Measurements from ENCODE around the gene BBX. TPM values are rescaled to one million over a fixed set of nuclear protein-coding genes. Genes with fewer than 3 reads are reported as not detected.

Gene BBX
- polyA plus RNA-seq, 1 donor: 32.0 TPM

DNA sequence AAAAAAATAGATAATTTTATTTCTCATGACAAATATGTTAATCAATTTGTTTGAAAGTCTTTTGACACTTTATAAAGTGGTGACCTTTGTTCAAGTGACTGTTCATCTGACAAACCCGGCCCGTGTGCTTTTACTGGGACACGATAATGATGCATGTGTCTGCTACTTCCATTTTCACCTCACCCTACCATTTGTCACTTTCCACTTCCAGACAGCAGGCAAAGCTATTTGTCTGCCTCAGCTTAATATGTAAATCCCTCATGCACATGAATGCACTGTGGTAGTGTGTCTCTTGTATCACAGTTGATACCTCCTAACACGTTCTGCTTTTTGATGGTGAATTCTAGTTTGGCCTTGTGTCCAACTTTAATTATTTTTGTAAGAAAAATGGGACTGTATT is 204.3 kb downstream of the BBX start:
- Histone ChIP-seq H3K27me3 (ENCODE audit: control insufficient read depth, insufficient read depth, low read length) (no peaks in the 10 kb centered on the region), H3K27ac (ENCODE audit: low read length) (no peak overlapping the region), H3K4me1 (ENCODE audit: control insufficient read depth, insufficient read depth, low read length) (no peaks in the 10 kb centered on the region), H3K4me3 (ENCODE audit: low read length) (no peak overlapping the region), H3K36me3 (ENCODE audit: control insufficient read depth, insufficient read depth, low read length) (peaks cover 10% of the 10 kb centered on the region), H3K9me3 (ENCODE audit: control insufficient read depth, low read depth, low read length) (no peaks in the 10 kb centered on the region)
- no peak for DNase-seq
- WGBS (ENCODE audit: insufficient coverage, low lambda C conversion rate): no CpG with 5 or more reads among the region's 4 CpGs

DNA sequence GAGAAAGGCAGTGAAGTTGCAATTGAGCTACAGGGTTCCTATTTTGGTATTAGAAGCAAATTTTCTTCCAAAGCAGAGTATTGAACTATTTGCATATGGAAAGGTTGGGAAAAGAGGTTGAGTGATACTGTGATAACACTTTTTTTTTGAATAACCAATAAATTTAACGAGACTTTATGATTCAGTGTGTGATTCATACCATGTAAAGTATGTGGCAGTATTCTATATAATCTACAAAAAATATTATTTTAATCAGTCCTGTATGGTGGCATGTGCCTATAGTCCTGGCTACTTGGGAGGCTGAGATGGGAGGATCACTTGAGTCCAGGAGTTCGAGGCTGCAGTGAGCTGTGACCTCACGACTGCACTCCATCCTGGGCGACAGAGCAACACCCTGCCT is 206.9 kb downstream of the BBX start:
- H3K9me3 ChIP-seq (ENCODE audit: control insufficient read depth, low read depth, low read length): no peaks in the 10 kb centered on the region
- H3K27ac ChIP-seq (ENCODE audit: low read length): no peak overlapping the region
- no CpG with 5 or more reads among the region's 4 CpGs for WGBS (ENCODE audit: insufficient coverage, low lambda C conversion rate)
- H3K36me3 ChIP-seq (ENCODE audit: control insufficient read depth, insufficient read depth, low read length): peaks cover 15% of the 10 kb centered on the region
- no peaks in the 10 kb centered on the region for H3K27me3 ChIP-seq (ENCODE audit: control insufficient read depth, insufficient read depth, low read length)
- no peak for DNase-seq
- no peaks in the 10 kb centered on the region for H3K4me1 ChIP-seq (ENCODE audit: control insufficient read depth, insufficient read depth, low read length)
- no peak overlapping the region for H3K4me3 ChIP-seq (ENCODE audit: low read length)

DNA sequence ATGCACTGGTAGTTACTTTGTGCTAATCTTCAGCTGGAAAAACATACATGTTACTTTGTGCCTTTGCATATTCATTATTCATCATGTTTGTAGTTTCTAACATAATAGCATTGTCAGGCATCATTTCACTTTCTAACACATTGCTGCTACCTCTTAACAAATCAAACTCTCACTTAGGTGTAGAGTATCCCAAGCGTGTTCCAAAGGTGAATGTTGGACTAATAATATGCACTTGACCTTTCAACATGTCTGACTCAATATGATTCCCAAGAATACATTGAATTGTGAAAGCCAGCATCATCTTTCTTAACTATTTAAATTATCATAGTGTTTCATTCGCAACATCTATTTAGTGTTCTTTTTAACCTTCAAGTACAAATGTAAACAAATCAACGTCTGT is 211.6 kb downstream of the BBX start:
- Histone ChIP-seq H3K9me3 (ENCODE audit: control insufficient read depth, low read depth, low read length) (no peaks in the 10 kb centered on the region), H3K36me3 (ENCODE audit: control insufficient read depth, insufficient read depth, low read length) (peaks cover 11% of the 10 kb centered on the region), H3K4me1 (ENCODE audit: control insufficient read depth, insufficient read depth, low read length) (no peaks in the 10 kb centered on the region), H3K27me3 (ENCODE audit: control insufficient read depth, insufficient read depth, low read length) (no peaks in the 10 kb centered on the region), H3K4me3 (ENCODE audit: low read length) (no peak overlapping the region), H3K27ac (ENCODE audit: low read length) (no peak overlapping the region)
- 90% methylated on average over 2 of the region's 3 CpGs for WGBS (ENCODE audit: insufficient coverage, low lambda C conversion rate)
- DNase-seq: no peak

DNA sequence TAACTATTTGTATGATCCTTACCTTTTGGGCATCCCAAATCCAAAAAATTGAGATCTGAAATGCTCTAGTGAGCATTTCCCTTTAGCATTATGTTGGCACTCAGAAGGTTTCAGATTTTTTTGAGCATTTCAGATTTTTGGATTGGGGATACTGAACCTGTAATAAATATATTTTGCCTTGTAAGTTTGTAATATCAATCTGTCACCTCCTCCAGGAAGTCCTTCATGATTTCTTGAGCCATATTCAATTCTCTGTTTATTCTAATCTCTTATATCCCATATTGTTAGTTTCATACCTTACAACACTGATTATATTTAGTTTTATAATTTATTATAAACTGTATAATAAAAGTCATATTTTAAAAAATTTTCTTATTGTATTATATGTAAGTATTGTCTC is 215.2 kb downstream of the BBX start:
- Histone ChIP-seq H3K27me3 (ENCODE audit: control insufficient read depth, insufficient read depth, low read length) (no peaks in the 10 kb centered on the region), H3K27ac (ENCODE audit: low read length) (no peak overlapping the region), H3K9me3 (ENCODE audit: control insufficient read depth, low read depth, low read length) (no peaks in the 10 kb centered on the region), H3K4me3 (ENCODE audit: low read length) (no peak overlapping the region), H3K36me3 (ENCODE audit: control insufficient read depth, insufficient read depth, low read length) (peaks cover 7% of the 10 kb centered on the region), H3K4me1 (ENCODE audit: control insufficient read depth, insufficient read depth, low read length) (no peaks in the 10 kb centered on the region)
- no peak for DNase-seq

DNA sequence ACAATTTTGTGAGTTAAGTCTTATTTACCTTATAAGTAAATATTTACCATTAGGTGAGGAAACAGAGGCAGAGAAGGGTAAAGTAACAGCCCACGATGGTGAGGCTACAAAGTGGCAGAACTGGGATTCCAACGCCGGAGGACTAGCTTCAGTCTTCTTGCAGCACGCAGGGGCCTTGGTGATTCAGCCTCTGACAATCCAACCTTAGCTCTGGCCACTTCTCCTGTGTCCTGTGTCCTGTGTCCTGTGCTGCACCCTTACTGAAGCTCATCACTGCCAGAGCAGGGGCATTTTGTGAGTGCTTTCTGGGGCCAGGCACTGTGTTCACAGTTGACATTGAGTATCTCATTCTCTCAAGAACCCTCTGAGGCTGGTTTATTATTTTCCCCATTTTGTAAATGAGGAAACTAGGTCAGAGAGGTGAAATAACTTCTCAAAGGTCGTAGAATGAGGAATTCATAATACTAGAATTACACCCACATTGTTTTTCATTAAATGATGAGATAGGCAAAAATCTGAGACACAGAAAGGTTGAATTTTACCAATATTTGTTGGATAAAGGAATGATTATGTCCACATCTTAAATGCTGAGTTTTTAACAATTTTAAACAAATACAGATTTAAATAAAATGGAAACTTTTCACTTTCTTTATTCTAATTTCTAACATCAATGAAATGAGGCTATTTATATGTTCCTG is 215.9 kb downstream of the BBX start:
- H3K27ac ChIP-seq (ENCODE audit: low read length): no peak overlapping the region
- 100% methylated on average over 1 of the region's 5 CpGs for WGBS (ENCODE audit: insufficient coverage, low lambda C conversion rate)
- peaks cover 3% of the 10 kb centered on the region for H3K36me3 ChIP-seq (ENCODE audit: control insufficient read depth, insufficient read depth, low read length)
- no peaks in the 10 kb centered on the region for H3K9me3 ChIP-seq (ENCODE audit: control insufficient read depth, low read depth, low read length)
- no peaks in the 10 kb centered on the region for H3K4me1 ChIP-seq (ENCODE audit: control insufficient read depth, insufficient read depth, low read length)
- DNase-seq: no peak
- no peaks in the 10 kb centered on the region for H3K27me3 ChIP-seq (ENCODE audit: control insufficient read depth, insufficient read depth, low read length)
- no peak overlapping the region for H3K4me3 ChIP-seq (ENCODE audit: low read length)

DNA sequence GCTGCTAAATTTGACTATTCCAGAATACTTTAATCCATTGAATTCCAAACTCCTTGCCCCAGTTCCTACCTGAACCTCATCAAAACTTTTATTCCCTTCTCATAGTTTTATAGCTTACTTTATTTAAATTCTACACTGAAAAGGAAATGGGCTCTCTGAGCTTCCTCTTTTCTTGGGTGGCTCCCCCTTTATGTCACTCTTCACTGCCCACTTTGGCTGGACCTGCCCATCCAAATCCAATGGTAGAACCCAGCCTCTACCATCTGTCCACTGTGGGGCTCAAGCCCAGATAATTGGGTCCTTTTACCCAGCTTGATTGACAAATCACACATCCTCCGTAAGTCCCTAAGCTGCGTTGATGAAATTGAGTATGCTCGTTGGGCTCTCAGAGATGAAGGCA is 216.5 kb downstream of the BBX start:
- no peaks in the 10 kb centered on the region for H3K4me1 ChIP-seq (ENCODE audit: control insufficient read depth, insufficient read depth, low read length)
- H3K9me3 ChIP-seq (ENCODE audit: control insufficient read depth, low read depth, low read length): no peaks in the 10 kb centered on the region
- peaks cover 3% of the 10 kb centered on the region for H3K36me3 ChIP-seq (ENCODE audit: control insufficient read depth, insufficient read depth, low read length)
- H3K27ac ChIP-seq (ENCODE audit: low read length): no peak overlapping the region
- no peak overlapping the region for H3K4me3 ChIP-seq (ENCODE audit: low read length)
- no peak for DNase-seq
- no peaks in the 10 kb centered on the region for H3K27me3 ChIP-seq (ENCODE audit: control insufficient read depth, insufficient read depth, low read length)
- WGBS (ENCODE audit: insufficient coverage, low lambda C conversion rate): no CpG with 5 or more reads among the region's 3 CpGs

DNA sequence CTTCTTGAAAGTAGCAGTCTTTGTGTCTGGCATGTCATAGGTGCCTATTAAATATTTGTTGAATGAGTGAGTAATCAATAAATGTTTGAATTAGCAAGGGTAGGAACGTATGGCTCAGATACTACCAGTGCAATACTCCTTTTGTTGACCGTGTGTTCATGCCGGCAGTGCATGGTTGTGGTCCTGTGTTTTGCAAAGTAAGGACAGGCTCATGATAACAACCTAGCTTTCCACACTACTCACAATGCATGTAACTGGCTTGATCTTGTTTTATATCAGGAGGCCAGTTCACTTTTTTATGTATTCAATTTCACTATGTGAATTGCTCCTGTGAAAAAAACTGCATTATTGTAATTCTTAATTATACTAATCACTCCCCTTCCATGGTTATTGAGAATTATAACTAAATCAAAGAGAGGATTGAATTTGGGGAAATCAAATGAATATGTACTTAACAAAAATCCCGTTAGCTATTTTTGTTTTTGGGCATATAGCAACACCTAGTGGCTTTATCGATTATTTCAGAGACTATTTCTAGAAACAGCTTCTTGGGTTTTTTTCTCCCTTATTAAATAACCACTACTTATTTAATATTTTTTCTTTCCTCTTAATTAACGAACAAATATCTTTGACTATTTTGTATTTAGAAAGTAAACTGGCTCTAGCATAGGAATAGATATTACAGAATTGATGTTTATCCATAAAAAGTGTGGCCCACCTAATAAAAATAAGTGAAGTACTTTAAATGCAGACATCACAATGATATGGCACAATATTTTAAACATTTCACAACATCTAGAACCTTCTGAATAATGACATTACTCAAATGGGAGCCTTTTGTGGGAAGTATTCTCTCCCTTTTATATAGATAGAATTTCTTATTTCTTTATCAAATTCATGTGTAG is 218.5 kb downstream of the BBX start:
- no peak overlapping the region for H3K4me3 ChIP-seq (ENCODE audit: low read length)
- 100% methylated on average over 1 of the region's 6 CpGs for WGBS (ENCODE audit: insufficient coverage, low lambda C conversion rate)
- H3K27ac ChIP-seq (ENCODE audit: low read length): no peak overlapping the region
- no peaks in the 10 kb centered on the region for H3K9me3 ChIP-seq (ENCODE audit: control insufficient read depth, low read depth, low read length)
- H3K36me3 ChIP-seq (ENCODE audit: control insufficient read depth, insufficient read depth, low read length): peaks cover 7% of the 10 kb centered on the region
- H3K27me3 ChIP-seq (ENCODE audit: control insufficient read depth, insufficient read depth, low read length): no peaks in the 10 kb centered on the region
- no peaks in the 10 kb centered on the region for H3K4me1 ChIP-seq (ENCODE audit: control insufficient read depth, insufficient read depth, low read length)
- no peak for DNase-seq

DNA sequence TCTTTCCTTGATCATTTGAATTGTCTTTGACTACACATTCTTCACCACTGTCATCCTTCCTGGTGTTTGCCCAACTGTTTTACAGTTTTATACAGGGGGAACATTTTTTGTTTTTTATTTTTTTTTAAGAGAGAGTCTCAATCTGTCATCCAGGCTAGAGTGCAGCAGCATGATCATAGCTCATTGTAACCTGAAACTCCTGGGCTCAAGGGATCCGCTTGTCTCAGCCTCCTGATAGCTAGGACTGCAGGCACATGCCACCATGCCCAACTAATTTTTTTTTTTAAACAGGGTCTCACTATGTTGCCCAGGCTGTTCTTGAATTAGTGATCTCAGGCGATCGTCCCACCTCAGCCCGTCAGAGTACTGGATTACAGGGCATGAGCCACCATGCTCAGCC is 222.6 kb downstream of the BBX start:
- no peak for DNase-seq
- Histone ChIP-seq H3K27ac (ENCODE audit: low read length) (no peak overlapping the region), H3K4me1 (ENCODE audit: control insufficient read depth, insufficient read depth, low read length) (no peaks in the 10 kb centered on the region), H3K27me3 (ENCODE audit: control insufficient read depth, insufficient read depth, low read length) (no peaks in the 10 kb centered on the region), H3K9me3 (ENCODE audit: control insufficient read depth, low read depth, low read length) (no peaks in the 10 kb centered on the region), H3K36me3 (ENCODE audit: control insufficient read depth, insufficient read depth, low read length) (peaks cover 11% of the 10 kb centered on the region), H3K4me3 (ENCODE audit: low read length) (no peak overlapping the region)
- WGBS (ENCODE audit: insufficient coverage, low lambda C conversion rate): no CpG with 5 or more reads among the region's 4 CpGs

DNA sequence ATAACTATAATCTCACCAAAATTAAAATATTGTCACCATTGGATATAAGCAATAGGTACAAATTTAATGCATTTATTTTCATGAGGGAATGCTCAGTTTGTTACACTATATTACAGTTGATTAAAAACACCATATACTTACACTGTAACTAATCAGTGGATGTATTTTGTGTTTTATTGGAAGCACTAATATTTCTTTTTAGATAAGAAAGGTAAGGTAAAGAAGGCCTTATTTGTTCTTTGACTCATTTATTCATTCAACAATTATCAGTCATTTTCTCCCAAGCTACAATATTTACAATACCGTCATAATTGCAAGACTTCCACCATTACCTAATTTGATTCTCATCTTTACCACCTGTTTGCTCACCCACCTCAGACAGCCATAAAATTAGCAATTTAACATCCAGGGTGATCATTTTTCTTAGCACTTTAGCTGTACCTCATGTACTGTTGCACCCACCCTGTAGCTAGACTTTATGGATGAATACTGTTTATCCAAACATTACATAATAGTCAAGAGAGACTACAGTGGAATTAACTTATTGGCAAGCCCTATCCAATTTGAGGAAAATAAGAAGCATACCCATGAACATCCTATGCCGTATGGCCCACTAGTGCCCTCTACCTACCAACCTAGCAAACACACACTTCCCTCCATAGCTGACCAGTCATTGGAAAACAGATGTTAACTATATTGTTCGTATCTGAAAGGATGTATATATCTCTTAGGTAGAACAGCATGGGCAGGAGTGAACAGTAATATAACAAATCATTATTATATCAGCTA is 229.6 kb downstream of the BBX start:
- Histone ChIP-seq H3K9me3 (ENCODE audit: control insufficient read depth, low read depth, low read length) (no peaks in the 10 kb centered on the region), H3K4me1 (ENCODE audit: control insufficient read depth, insufficient read depth, low read length) (no peaks in the 10 kb centered on the region), H3K36me3 (ENCODE audit: control insufficient read depth, insufficient read depth, low read length) (peaks cover 6% of the 10 kb centered on the region), H3K27me3 (ENCODE audit: control insufficient read depth, insufficient read depth, low read length) (no peaks in the 10 kb centered on the region), H3K4me3 (ENCODE audit: low read length) (no peak overlapping the region), H3K27ac (ENCODE audit: low read length) (no peak overlapping the region)
- 38% methylated on average over 2 of the region's 3 CpGs for WGBS (ENCODE audit: insufficient coverage, low lambda C conversion rate)
- DNase-seq: peak; percentile 26 to 28

DNA sequence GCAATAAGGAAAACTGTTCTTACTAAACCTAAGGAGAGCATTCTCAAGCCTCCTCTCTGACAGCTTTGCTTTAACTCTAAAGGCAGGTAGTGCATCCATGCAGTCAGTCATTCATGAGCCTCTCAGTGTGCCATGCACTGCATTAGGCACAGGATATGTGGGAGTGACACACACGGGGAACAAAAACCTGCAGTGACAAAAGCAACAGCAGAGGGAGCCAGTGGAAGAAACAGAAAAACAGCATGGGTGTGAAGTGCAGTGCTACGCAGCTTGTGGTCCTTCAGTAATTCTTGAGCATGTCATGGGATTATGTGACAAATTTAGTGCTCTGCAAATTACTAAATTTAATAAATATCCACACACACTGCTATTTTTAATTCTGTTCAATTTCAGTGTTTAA is 230.7 kb downstream of the BBX start:
- peaks cover 11% of the 10 kb centered on the region for H3K36me3 ChIP-seq (ENCODE audit: control insufficient read depth, insufficient read depth, low read length)
- peak; percentile 11 to 46 for DNase-seq
- no peak overlapping the region for H3K4me3 ChIP-seq (ENCODE audit: low read length)
- no peak overlapping the region for H3K27ac ChIP-seq (ENCODE audit: low read length)
- no peaks in the 10 kb centered on the region for H3K27me3 ChIP-seq (ENCODE audit: control insufficient read depth, insufficient read depth, low read length)
- WGBS (ENCODE audit: insufficient coverage, low lambda C conversion rate): no CpG with 5 or more reads among the region's 2 CpGs
- H3K4me1 ChIP-seq (ENCODE audit: control insufficient read depth, insufficient read depth, low read length): no peaks in the 10 kb centered on the region
- H3K9me3 ChIP-seq (ENCODE audit: control insufficient read depth, low read depth, low read length): no peaks in the 10 kb centered on the region
